ENCODE results near the gene LRRC58. TPM values are rescaled to one million over a fixed set of nuclear protein-coding genes. Genes with fewer than 3 reads are reported as not detected.
A peak's percentile ranks its signal among the peaks of the same experiment; 100 is the strongest.

LRRC58 gene
- total and polyA plus RNA-seq, 4 donors: 4.6 to 18.0 (median 10.4) TPM

GRCh38 chr3:120350401-120350941 lies 1.3 kb upstream of the LRRC58 start:
- 23% methylated on average over 8 of the region's 8 CpGs for WGBS
- TF ChIP-seq, protein P1, sequence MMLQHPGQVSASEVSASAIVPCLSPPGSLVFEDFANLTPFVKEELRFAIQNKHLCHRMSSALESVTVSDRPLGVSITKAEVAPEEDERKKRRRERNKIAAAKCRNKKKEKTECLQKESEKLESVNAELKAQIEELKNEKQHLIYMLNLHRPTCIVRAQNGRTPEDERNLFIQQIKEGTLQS (IDR thresholded peaks at IDR 0.05): no peak
- peak; percentile 66 for TF ChIP-seq YY1 (IDR thresholded peaks at IDR 0.05)
- peak in 1 of 2 donors; percentile 26 for TF ChIP-seq RAD21 (IDR thresholded peaks at IDR 0.05)
- TF ChIP-seq FOXA1 (IDR thresholded peaks at IDR 0.05): no peak
- peak; percentile 49 for TF ChIP-seq SP1 (IDR thresholded peaks at IDR 0.05)
- TF ChIP-seq NR2F2 (IDR thresholded peaks at IDR 0.05): no peak
- TF ChIP-seq HNF4A (conservative IDR thresholded peaks at IDR 0.05): peak; percentile 5 to 25
- TF ChIP-seq RXRA (IDR thresholded peaks at IDR 0.05): peak; percentile 18 to 39
- no peak overlapping the region for H3K4me3 ChIP-seq (ENCODE audit: low read depth in 1 of 3, low read length in 3 of 3)
- DNase-seq (ENCODE audit: low spot score): no peak
- no peak overlapping the region for H3K9ac ChIP-seq (ENCODE audit: low read depth in 1 of 2, low read length in 2 of 2)
- H3K27ac ChIP-seq (ENCODE audit: low read depth in 1 of 2, low read length in 2 of 2): peak overlapping the region in 1 of 2 donors; percentile 86
- peaks cover 5 to 23% (median 14%) of the 10 kb centered on the region in 4 donors for H3K4me1 ChIP-seq (ENCODE audit: control insufficient read depth in 4 of 4, insufficient read depth in 4 of 4, low read length in 3 of 4)
- H3K9me3 ChIP-seq (ENCODE audit: control insufficient read depth in 4 of 4, low read length in 3 of 4): no peaks in the 10 kb centered on the region
- no peaks in the 10 kb centered on the region for H3K27me3 ChIP-seq (ENCODE audit: control insufficient read depth in 4 of 4, insufficient read depth in 4 of 4, low read length in 3 of 4)
- no peaks in the 10 kb centered on the region for H3K36me3 ChIP-seq (ENCODE audit: control insufficient read depth in 4 of 4, insufficient read depth in 3 of 4, low read depth in 1 of 4, low read length in 3 of 4)

- 3% methylated on average over 6 of the region's 6 CpGs for WGBS
- peak overlapping the region; percentile 85 to 86 for H3K27ac ChIP-seq (ENCODE audit: low read depth in 1 of 2, low read length in 2 of 2)
- peak overlapping the region; percentile 37 to 72 for H3K9ac ChIP-seq (ENCODE audit: low read depth in 1 of 2, low read length in 2 of 2)
- peaks cover 5 to 23% (median 14%) of the 10 kb centered on the region in 4 donors for H3K4me1 ChIP-seq (ENCODE audit: control insufficient read depth in 4 of 4, insufficient read depth in 4 of 4, low read length in 3 of 4)
- no peaks in the 10 kb centered on the region for H3K9me3 ChIP-seq (ENCODE audit: control insufficient read depth in 4 of 4, low read length in 3 of 4)
- peak overlapping the region; percentile 63 to 89 (median 75) for H3K4me3 ChIP-seq (ENCODE audit: low read depth in 1 of 3, low read length in 3 of 3)
- no peak for DNase-seq (ENCODE audit: low spot score)
- TF ChIP-seq SP1 (IDR thresholded peaks at IDR 0.05) (no peak), EGR1 (IDR thresholded peaks at IDR 0.05; ENCODE audit: low read depth in 2 of 2) (no peak), FOXA1 (IDR thresholded peaks at IDR 0.05) (no peak), HNF4A (conservative IDR thresholded peaks at IDR 0.05) (peak in 1 of 2 donors; percentile 20), TAF1 (conservative IDR thresholded peaks at IDR 0.05) (no peak)
- TF ChIP-seq, protein P1 (IDR thresholded peaks at IDR 0.05): no peak
- H3K36me3 ChIP-seq (ENCODE audit: control insufficient read depth in 4 of 4, insufficient read depth in 3 of 4, low read depth in 1 of 4, low read length in 3 of 4): no peaks in the 10 kb centered on the region
- H3K27me3 ChIP-seq (ENCODE audit: control insufficient read depth in 4 of 4, insufficient read depth in 4 of 4, low read length in 3 of 4): no peaks in the 10 kb centered on the region
These were observed 636 bp upstream of the LRRC58 start for GRCh38 chr3:120349855-120350125.

DNA sequence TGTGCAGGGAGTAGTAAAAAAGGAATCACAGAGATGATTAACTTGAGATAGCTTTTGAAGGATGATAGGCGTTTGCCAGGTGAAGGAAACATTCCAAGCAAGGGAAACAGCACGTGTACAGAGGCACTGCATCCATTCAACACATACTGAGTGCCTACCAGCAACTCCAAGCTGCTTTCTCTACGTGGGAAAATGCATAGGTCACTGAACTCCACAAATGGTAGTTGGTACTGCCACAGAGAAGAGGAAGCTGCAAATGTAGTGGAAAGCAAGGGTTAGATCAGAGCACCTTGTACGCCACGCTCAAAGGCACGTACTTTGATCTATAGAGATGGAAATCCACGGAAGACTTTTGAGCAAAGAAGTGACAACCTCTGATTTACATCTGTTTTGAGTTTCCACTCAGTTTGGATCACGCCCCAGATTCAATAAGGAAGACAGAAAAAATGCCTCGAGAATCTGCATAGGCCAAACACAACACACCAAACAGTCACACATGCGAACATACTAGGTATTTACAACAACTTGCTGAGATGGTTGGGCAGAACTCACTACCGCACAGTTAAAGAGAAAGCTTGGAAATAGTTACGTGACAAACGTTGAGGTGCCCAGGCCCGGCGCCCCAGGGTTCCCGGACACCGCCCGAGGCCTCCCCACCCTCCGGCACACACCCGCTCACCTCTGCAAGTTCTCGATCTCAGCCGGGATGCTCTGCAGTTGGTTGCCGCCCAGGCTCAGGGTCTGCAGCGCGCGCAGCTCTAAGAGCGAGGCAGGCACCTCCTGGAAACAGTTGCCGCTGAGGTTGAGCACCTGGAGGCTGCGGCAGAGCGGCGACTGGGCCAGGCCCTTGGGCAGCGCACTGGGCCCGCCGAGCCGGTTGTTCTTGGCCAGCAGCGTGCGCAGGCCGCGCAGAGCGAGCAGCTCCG lies 826 bp downstream of the LRRC58 start:
- H3K27ac ChIP-seq (ENCODE audit: low read depth in 1 of 2, low read length in 2 of 2): peak overlapping the region; percentile 85 to 86
- H3K9ac ChIP-seq (ENCODE audit: low read depth in 1 of 2, low read length in 2 of 2): peak overlapping the region in 1 of 2 donors; percentile 80
- H3K9me3 ChIP-seq (ENCODE audit: control insufficient read depth in 4 of 4, low read length in 3 of 4): no peaks in the 10 kb centered on the region
- WGBS: 3% methylated on average over 41 of the region's 41 CpGs
- DNase-seq (ENCODE audit: low spot score): peak; percentile 64
- no peaks in the 10 kb centered on the region for H3K27me3 ChIP-seq (ENCODE audit: control insufficient read depth in 4 of 4, insufficient read depth in 4 of 4, low read length in 3 of 4)
- H3K4me1 ChIP-seq (ENCODE audit: control insufficient read depth in 4 of 4, insufficient read depth in 4 of 4, low read length in 3 of 4): peaks cover 5 to 23% (median 14%) of the 10 kb centered on the region in 4 donors
- no peak for TF ChIP-seq GABPA (IDR thresholded peaks at IDR 0.05 in 1 of 2, conservative IDR thresholded peaks at IDR 0.05 in 1 of 2)
- no peak for TF ChIP-seq NR2F2 (IDR thresholded peaks at IDR 0.05)
- TF ChIP-seq ZBTB33 (IDR thresholded peaks at IDR 0.05): no peak
- TF ChIP-seq, protein P2, sequence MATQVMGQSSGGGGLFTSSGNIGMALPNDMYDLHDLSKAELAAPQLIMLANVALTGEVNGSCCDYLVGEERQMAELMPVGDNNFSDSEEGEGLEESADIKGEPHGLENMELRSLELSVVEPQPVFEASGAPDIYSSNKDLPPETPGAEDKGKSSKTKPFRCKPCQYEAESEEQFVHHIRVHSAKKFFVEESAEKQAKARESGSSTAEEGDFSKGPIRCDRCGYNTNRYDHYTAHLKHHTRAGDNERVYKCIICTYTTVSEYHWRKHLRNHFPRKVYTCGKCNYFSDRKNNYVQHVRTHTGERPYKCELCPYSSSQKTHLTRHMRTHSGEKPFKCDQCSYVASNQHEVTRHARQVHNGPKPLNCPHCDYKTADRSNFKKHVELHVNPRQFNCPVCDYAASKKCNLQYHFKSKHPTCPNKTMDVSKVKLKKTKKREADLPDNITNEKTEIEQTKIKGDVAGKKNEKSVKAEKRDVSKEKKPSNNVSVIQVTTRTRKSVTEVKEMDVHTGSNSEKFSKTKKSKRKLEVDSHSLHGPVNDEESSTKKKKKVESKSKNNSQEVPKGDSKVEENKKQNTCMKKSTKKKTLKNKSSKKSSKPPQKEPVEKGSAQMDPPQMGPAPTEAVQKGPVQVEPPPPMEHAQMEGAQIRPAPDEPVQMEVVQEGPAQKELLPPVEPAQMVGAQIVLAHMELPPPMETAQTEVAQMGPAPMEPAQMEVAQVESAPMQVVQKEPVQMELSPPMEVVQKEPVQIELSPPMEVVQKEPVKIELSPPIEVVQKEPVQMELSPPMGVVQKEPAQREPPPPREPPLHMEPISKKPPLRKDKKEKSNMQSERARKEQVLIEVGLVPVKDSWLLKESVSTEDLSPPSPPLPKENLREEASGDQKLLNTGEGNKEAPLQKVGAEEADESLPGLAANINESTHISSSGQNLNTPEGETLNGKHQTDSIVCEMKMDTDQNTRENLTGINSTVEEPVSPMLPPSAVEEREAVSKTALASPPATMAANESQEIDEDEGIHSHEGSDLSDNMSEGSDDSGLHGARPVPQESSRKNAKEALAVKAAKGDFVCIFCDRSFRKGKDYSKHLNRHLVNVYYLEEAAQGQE (IDR thresholded peaks at IDR 0.05): no peak
- TF ChIP-seq HNF4A (conservative IDR thresholded peaks at IDR 0.05): no peak
- TF ChIP-seq FOXA1 (IDR thresholded peaks at IDR 0.05): no peak
- H3K36me3 ChIP-seq (ENCODE audit: control insufficient read depth in 4 of 4, insufficient read depth in 3 of 4, low read depth in 1 of 4, low read length in 3 of 4): no peaks in the 10 kb centered on the region
- peak overlapping the region; percentile 63 to 89 (median 75) for H3K4me3 ChIP-seq (ENCODE audit: low read depth in 1 of 3, low read length in 3 of 3)
